ENCODE measurements around the gene TNS3.

The TNS3 gene

DNA sequence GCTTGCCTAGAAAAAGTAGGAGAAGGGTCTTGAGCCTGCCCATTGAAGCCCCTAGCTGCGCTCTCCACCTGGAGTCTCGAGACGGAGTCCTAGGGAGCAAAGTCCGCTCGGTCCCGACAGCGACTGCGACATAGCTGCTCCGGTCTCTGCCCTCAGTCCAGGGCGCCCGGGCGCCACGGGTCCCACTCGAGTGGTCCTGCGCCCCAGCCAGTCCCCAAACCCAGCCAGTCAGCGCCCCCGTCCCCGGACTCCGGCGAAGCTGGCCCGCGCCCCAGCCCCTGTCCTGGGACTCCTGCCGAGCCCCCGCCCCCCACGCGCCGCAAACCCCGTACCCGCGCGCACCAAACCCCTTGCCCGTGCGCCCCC is 490 bp downstream of the TNS3 start:
- DNase-seq (ENCODE audit: low read depth in 2 of 2): no peak

DNA sequence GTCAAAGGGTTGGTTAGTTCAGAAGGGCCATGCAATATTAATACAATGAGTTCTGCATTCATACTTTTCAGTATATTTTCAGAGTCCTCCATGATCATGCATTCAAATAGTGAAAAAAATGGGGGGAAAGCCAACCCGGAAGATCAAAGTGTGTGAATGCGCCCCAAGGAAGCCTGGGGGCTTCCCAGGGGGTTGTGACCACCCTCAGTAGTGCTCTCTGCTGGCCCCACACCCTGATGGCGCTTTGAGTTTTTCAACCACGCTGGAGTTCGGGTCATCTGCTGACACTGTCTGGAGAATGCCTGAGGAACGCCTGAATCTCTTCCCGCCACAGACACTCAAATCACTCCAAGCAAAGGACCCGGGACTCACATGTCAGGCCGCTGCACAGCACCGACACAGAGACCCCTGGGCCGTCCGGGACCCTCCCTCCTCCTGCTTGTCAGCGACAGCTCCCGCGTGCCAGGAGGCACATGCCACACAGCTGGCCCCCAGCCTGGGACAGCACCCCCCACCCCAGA is 1.0 kb downstream of the TNS3 start:
- DNase-seq (ENCODE audit: low read depth in 2 of 2): no peak

DNA sequence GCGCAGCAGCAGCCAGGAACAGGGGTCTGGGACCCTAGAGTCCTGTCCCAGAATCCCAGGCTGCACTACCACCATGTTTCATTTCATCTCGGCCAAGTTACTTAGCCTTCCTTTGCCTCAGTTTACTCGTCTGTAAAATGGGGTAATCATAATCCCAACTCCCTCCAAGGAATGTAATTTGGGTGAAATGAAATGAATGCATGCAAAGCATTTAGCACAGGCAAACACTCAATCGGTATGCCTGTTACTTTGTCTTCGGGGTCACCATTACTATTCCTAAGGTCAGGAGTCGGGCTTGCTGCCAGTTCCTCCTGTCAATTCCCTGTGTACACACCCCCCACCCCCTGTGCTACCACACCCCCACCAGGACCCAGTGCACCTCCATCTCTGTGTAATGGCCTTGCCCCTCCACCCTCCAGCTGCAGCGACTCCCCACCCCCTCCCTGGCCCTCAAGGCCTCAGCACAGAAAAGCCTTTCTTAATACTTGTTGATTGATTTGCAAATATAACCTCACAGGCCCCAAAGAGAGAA is 1.7 kb downstream of the TNS3 start:
- no peak for DNase-seq (ENCODE audit: low read depth in 2 of 2)

DNA sequence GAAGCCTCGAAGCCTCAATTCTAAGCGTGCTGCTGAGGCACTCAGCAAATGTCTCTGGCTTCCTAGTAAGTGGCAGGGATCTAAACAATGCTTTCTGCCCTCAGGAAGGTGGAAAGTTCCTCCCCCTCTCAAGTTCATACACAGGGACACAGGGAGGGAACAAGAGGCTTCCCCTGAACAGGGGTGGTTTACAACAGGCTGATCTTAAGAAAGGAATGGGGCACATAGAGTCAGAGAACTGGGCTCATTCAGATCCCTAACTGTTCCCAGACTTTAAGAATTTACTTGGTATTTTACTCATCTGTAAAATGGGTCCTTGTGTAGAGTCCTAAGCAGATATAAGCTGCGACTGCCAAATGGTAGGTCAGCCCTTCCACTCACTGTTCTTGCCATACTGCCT is 2.5 kb downstream of the TNS3 start:
- DNase-seq (ENCODE audit: low read depth in 2 of 2): no peak

DNA sequence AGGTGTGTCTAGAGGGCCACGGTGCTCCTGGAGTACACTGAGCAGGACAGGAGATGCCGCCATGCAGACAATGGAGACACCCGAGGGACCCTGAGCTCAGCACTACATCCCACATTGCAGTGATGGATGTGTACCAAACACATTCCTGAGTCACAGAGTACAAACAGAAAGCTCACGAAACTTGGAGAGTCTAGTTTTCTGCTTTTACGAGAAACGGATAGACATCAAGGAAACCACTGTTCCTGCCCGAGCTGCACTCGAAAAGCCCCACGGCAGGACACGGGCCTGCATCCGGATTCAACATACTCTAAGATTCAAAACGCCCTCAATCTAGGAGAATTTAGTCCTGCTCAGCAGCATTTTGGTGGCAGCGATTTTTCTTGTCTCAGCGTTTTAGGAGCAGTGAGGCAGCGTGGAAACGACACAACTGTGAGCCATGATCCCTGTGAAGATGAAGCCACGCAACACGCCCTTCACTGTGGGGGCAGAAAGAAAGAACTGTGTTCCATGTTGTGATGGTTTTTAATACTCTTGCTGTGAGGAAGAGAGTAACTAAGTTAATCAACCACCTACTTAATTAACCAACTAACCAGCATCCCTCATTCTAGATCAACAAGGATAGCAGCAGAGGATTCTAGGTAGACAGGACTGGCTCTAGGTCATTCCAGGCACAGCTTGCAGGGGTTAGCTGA is 3.2 kb downstream of the TNS3 start:
- DNase-seq (ENCODE audit: low read depth in 2 of 2): no peak

DNA sequence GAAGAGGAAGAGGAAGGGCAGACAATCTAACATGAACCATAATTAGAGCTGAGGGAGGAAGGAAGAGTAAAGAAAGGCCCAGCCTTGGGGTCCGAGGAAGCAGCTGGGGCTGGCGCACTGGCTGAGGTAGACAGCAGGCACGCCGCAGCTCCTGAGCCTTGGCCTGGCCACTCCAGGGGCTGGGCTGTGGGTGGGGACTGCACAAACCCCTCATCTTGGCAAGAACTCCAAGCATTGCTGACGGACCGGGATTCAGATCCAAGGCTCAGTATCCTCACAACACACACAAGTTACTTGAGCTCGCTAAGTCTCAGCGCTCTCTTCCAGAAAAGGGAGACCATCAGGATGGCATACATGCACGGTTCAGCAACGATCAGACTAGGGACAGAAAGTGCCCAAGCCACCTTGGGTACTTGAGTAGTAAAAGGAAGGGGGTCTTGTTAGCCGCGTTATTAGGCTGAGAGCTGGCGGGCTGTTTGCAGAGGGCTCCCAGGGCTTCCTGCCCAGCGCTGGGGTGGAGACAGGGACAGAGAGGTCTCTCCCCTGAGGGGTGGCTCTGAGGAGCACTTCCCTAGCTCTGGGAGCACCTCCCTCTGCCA is 4.5 kb downstream of the TNS3 start:
- no peak for DNase-seq (ENCODE audit: low read depth in 2 of 2)

DNA sequence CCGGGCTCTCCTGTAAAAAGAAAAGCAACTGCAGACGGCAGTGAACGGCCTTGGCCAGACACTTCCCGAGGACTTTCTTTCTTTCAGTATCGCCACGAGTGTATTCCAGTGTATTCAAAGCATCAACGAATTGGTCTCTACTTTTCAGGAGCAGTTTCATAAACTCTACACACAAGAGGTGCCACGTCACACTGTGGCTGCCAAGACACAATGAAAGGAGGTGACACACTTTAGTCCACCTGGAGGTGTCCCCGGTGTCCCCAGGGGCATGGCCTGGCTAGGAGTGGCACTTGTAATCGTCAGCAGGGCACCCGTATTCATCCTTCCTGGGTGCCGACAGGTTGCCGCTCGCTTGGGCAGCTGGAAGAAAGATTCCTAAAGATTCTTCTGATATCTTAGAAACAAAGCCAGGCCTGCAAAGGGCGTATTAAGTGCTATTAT is 5.0 kb downstream of the TNS3 start:
- no peak for DNase-seq (ENCODE audit: low read depth in 2 of 2)

DNA sequence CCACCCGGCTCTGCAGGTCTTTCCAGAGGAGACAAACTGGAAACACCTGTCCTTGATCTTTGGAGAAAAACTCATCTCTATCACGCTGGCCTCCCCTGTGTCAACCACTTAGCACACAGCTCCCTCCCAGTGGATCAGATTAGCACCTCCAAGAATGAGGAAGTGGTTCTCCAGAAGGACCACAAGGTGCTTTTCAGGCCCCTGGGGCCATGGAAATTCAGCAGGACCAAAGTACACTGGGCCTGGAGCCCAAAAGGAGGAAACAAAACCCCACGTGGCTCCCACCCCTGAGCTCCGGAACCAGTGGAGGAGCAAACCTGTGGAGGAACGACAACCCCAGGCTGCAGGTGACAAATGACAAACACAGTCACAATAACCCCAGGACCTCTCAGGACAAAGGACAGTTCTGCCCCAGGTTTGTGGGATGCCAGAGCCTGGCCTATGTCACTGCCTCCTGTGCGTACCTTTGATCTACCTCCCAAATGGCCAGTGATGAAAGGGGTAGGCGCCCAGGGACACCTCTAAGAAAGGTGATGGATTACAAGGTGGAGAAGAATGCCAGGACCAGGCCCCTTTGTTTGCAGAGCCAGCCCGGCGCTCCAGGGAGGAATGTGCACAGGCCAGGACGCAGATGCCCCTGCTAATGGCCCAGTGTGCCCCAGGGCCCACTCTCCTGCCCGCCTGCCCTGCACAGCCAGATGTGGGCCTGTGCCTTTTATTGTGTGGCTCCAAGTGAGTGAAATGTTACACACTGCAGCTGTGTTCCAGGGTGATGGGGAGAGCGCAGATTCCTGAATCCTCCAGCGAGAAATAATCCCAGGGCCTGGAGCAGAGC is 5.7 kb downstream of the TNS3 start:
- no peak for DNase-seq (ENCODE audit: low read depth in 2 of 2)

DNA sequence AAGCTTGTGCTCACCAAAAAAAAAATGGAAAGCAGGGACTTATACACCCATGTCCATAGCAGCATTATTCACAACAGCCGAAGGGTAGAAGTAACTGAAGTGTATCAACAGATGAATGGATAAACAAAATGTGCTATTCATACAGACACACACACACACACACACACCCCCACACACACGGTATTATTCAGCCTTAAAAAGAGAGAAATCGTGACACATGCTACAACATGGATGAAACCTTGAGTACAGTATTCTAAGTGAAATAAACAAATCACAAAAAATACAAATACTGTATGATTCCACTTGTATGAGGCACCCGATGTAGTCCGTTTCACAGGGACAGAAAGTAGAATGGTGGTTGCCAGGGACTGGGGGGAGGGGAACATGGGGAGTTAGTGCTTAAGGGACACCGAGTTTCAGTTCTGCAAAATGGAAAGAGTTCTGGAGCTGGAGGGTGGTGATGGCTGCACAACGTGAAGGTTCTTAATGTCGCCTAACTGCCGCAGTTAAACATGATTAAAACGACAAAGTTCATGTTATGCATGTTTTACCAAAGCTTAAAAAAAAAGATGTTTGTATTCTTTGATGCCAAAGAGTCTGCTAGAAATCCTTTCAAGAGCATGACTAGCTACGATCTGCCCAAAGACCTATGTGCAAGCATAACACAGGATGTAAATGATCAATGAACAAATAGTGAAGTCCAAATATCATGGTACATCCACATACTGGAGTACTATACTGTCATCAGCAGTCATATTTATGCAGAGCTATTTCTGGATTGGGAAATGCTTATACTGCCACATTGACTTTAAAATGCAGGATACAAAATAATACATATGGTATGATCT is 7.2 kb downstream of the TNS3 start:
- no peak for DNase-seq (ENCODE audit: low read depth in 2 of 2)

DNA sequence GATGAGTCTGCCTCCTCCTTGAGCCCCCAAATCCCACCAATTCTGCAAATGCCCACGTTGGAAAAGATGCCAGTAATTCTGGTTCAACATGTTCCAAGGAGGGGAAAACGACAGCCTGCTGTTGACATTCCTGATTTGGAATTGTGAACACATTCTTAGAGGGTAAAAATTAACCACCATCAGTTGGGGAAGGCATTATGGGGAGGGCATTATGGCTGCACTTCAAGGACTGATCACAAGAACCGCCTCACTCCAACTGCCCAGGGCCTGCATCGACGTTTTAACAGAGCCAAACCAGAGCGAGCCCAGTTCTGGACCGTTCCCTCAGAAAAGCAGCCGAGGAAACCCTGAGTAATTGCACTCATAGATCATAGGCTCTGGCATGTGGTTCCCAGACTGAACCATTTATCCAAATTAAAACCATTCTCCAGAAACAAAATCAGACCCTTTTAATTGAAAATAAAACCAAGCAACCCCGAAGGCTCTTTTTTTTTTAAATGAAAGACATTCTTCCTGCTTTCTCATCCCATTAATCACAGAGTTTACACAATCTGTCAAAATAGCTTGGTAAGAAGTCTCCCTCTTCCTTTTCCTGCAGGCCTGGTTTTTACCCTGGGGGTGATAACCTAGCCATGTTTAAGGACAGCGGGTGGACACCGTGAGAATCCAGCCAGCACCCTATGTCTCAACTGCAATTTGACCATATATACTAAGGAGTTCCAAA is 8.0 kb downstream of the TNS3 start:
- DNase-seq (ENCODE audit: low read depth in 2 of 2): no peak

DNA sequence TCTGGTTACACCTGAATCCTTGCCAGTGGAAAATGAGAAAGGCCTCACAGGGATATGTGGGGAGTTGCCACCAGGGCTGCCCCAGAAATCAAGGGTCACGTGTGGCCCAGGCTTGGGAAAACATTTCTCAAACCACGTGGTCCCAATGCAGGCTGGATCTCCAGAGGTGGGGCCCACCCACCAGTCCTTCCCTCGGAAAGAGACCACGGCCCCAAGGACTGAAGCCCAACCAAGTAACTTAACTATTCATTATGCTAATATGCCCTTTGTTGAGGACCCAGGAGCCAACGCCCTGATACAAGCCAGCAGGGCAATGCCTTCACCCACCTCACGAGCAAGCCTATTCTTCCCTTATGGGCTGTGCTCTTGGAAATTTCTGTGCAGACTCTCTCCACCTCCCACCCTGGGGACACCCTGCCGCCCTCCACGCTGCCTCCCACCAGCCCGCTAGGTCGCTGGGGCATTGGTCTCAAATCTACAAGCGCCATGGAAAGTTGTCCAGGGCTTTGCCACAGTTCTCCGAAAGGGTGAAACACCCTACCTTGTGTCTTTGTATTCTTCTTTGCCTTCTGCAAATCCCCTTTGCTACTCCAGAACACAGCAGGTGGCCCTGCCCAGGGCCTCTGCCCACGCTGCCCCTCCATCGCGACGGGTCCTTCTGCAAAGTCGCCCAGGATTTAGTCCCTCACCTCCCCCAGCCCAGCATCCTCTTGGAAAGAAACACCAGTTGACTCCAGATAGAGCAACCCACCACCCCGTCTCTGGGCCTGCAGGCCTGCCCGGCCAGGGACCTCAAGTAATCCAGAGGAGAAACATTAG is 8.8 kb downstream of the TNS3 start:
- DNase-seq (ENCODE audit: low read depth in 2 of 2): no peak

DNA sequence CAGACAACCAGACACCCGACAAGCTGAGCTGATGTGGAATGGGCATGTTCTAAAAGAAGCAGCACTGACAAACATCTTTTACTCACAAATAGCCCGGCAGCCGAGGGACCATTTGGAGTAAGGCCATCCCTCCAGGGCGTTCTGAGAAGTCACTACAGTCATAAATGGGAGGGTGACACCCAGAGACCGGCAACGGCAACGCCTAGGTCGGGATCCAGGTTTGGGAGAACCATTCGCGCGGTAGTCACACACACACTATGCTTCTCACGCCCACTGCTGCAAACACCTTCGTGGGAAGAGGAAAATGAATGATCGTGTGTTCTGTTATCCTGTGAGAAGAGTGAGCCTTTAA is 9.8 kb downstream of the TNS3 start:
- DNase-seq (ENCODE audit: low read depth in 2 of 2): no peak

DNA sequence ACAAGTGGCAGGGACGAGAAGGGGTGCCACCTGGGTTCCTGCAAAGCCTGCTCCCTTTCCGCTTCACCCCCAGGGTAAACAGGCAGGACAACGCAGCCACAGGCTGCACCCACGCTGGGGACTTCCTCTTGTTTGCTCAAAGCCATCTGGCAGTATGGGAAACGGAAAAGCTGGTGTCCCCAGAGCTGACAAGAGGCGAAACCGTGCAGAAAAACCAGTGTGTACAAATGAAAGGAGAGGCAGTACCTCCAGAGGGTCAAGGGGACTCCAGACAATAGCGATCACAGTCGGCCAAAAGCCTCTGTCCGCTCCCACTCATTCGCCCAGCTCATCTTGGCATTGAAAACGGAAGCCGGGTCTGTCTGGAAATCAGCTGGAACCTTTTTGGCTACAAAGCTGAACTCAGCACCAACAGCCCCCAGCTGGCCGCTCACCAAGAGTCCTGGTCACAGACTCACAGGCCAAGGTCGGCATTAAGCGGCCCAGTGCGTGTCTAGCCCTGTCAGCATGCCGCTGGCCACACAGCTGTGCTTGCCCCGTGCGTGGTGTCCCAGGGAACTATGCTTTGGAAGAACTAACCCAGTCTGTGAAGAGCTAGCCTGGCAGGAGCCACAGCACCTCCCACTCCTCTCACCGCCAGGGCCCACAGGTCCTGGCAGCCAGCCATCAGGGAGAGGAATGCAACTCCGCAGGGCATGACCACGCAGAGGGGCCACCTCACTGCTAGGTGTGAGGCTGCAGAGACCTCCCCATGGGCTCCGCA is 10.4 kb downstream of the TNS3 start:
- DNase-seq (ENCODE audit: low read depth in 2 of 2): no peak

DNA sequence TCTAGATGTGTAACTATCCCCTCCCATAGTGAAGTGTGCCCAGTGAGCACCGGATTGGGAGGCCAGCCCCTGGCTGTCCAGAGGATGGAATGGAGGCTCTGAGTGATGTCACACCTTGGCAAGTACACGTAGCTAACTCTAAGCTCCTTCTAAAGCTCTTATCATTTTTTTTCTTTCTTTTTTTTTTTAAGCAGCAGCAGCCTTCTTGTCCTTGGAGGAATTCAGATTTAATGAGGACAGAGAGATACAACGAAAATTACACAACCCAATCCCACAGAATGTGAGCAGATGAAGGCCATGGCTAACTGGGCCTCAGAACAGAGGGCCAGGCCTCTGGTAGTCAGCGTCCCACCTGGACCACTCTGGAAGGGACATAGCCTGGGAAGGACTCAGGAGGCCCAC is 11.3 kb downstream of the TNS3 start:
- DNase-seq (ENCODE audit: low read depth in 2 of 2): no peak

DNA sequence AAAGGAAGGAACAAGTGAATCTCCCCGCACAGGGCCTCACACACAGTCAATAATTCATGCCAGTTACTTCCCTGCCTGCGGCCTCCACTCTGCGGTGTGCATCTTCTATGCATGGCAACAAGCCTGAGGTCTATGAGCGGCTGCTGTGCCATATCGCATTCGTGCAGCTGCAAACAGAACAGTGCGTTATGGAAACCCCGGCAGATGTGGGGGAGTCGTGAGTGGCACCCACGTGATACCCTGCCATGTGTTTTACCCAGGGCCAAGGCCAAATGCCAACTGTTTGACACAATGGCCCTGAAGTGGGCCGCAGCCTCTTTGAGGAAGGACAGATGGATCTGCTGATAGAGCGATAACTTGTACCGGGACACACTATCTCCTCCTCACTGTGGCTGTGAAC is 13.4 kb downstream of the TNS3 start:
- no peak for DNase-seq (ENCODE audit: low read depth in 2 of 2)

DNA sequence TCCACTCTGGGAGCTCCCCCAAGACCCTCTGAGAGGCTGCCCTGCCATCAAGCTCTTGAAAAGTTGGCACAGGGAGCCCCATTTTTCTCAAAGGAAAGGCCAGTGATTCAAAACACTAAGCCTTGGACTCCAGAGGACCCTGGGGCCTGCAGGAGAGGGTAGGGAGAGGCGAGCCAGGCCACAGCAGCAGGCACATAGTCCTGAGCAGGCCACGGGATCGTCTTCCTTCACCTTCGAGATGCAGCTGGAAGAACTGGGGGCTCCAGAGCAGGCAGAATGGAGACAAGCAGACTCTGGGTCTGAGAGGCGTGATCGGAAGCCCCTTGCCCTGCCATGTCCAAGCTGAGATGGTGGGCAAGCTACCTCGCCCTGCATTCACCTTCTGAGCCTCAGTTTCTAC is 13.9 kb downstream of the TNS3 start:
- DNase-seq (ENCODE audit: low read depth in 2 of 2): no peak

DNA sequence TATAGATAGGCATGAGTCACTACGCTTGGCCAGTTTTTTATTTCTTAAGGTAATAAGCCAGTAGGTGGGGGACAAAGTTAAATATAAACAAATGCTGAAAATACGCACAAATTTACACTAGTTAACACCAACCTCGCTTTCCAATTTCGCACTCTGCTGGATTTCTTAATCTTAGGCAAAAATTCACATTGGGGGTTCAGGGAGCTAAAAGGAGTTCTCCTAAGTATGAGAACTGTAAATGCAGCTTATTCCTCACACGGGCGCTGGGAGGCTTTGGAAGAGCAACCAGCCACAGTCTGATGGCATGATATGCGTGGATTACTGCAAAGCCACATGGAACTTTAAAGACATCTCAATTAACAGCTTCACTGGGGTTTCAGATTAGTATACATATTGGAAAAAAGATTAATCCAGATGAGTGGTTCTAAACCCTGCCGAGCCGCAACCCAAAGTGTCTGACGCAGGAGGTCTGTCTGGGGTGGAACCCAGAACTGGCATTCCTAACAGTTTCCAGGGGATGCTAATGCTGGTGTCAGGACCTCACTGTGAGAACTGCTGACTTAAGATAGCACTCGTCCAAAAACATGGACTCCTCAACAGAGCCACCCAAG is 16.2 kb downstream of the TNS3 start:
- no peak for DNase-seq (ENCODE audit: low read depth in 2 of 2)

DNA sequence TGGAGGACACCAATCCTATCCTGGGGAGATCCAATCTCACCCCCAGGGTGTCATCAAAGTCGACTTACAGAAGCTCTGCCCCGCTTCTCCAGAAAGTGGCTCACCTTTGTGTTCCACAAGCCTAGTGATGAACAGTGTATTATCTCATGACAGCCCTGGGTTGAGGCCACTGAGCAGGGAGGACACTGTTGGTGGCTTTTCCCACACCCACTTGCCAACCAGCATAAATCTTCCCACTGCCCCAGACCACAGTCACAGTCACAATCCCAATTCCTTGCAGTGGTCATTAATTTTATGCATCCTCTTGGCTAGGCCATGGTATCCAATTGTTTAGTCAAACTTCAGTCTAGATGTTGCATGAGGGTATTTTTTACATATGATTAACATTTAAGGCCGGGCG is 18.4 kb downstream of the TNS3 start:
- DNase-seq (ENCODE audit: low read depth in 2 of 2): no peak
